HepG2 (cell line): Measurements from ENCODE around the gene SLA2. TPM values are rescaled to one million over a fixed set of nuclear protein-coding genes. Genes with fewer than 3 reads are reported as not detected.

Source experiments
- ATF2 ChIP-seq: sonication (generic); formaldehyde crosslinking; IDR thresholded peaks from 2 replicates; pipeline ENCODE4 v1.4.0; 2020; ENCODE audit warnings: missing genetic modification reagents
- ATF7-NPFF ChIP-seq: sonication (generic); formaldehyde crosslinking; IDR thresholded peaks from 2 replicates; pipeline ENCODE4 v1.8.1; 2023; ENCODE audit warnings: mild to moderate bottlenecking, low read depth, missing genetic modification reagents, moderate library complexity
- DR1 ChIP-seq: sonication (generic); formaldehyde crosslinking; IDR thresholded peaks from 2 replicates; pipeline ENCODE4 v1.8.0; 2021; ENCODE audit warnings: mild to moderate bottlenecking, missing genetic modification reagents, inconsistent platforms
- HOXA9 ChIP-seq: sonication (generic); formaldehyde crosslinking; IDR thresholded peaks from 2 replicates; pipeline ENCODE4 v1.8.1; 2022; ENCODE audit warnings: missing genetic modification reagents, mild to moderate bottlenecking, moderate library complexity, borderline replicate concordance
- MED8 ChIP-seq: sonication (generic); formaldehyde crosslinking; IDR thresholded peaks from 2 replicates; pipeline ENCODE4 v1.8.1; 2023; ENCODE audit warnings: mild to moderate bottlenecking, missing genetic modification reagents; ENCODE audit not compliant: insufficient replicate concordance
- NFRKB ChIP-seq: fragments of 450-650 bp; IDR thresholded peaks from 2 replicates; pipeline ENCODE4 v1.6.1; 2017
- PBX2 ChIP-seq: IDR thresholded peaks from 2 replicates; pipeline ENCODE4 v1.6.1; 2016; ENCODE audit warnings: control low read depth
- PHF5A ChIP-seq: IDR thresholded peaks from one replicate; pipeline ENCODE4 v1.6.1; 2018; ENCODE audit warnings: low read depth, missing genetic modification reagents; ENCODE audit not compliant: unreplicated experiment
- SMARCC2 ChIP-seq: fragments of 450-650 bp; IDR thresholded peaks from 2 replicates; pipeline ENCODE4 v1.6.1; 2017; ENCODE audit warnings: antibody characterized with exemption, mild to moderate bottlenecking
- SMYD3 ChIP-seq: sonication (generic); formaldehyde crosslinking; IDR thresholded peaks from 2 replicates; pipeline ENCODE4 v1.8.1; 2023; ENCODE audit warnings: mild to moderate bottlenecking, missing genetic modification reagents
- ZFYVE20 ChIP-seq: sonication (generic); formaldehyde crosslinking; IDR thresholded peaks from 2 replicates; pipeline ENCODE4 v1.8.0; 2023; ENCODE audit warnings: low read depth, mild to moderate bottlenecking, moderate library complexity, missing genetic modification reagents, borderline replicate concordance
- ZNF124 ChIP-seq: sonication (generic); formaldehyde crosslinking; IDR thresholded peaks from 2 replicates; pipeline ENCODE4 v1.4.0; 2020; ENCODE audit warnings: missing genetic modification reagents
- ZNF230 ChIP-seq: sonication (generic); formaldehyde crosslinking; IDR thresholded peaks from 2 replicates; pipeline ENCODE4 v1.4.0; 2020; ENCODE audit warnings: mild to moderate bottlenecking, missing genetic modification reagents
- ZNF318 ChIP-seq: sonication (generic); formaldehyde crosslinking; IDR thresholded peaks from 2 replicates; pipeline ENCODE4 v1.4.0; 2020; ENCODE audit warnings: mild to moderate bottlenecking, missing genetic modification reagents
- ZNF468 ChIP-seq: sonication (generic); formaldehyde crosslinking; IDR thresholded peaks from 2 replicates; pipeline ENCODE4 v1.8.0; 2022; ENCODE audit warnings: mild to moderate bottlenecking, moderate library complexity, missing genetic modification reagents
- ZNF558 ChIP-seq: sonication (generic); formaldehyde crosslinking; IDR thresholded peaks from 2 replicates; pipeline ENCODE4 v1.9.0; 2022; ENCODE audit warnings: mild to moderate bottlenecking, missing genetic modification reagents, borderline replicate concordance
- ZNF567 ChIP-seq: sonication (generic); formaldehyde crosslinking; IDR thresholded peaks from 2 replicates; pipeline ENCODE4 v1.8.1; 2023; ENCODE audit warnings: mild to moderate bottlenecking, missing genetic modification reagents, borderline replicate concordance
- ZNF780A ChIP-seq: sonication (generic); formaldehyde crosslinking; IDR thresholded peaks from 2 replicates; pipeline ENCODE4 v1.8.0; 2022; ENCODE audit warnings: mild to moderate bottlenecking, missing genetic modification reagents, moderate library complexity
- ZNF878 ChIP-seq: sonication (generic); formaldehyde crosslinking; IDR thresholded peaks from 2 replicates; pipeline ENCODE4 v1.8.1; 2023; ENCODE audit warnings: mild to moderate bottlenecking, missing genetic modification reagents, moderate library complexity
- polyA plus RNA-seq, 8 experiments: library from polyadenylated mRNA; depleted of rRNA in 3 of 8; stranded (reverse) in 7 of 8; unstranded in 1 of 8; fragments of >200 nt; fragmentation: Illumina TruSeq in 4 of 8; extraction: Trizol in 4 of 8; gene quantifications; 2 replicates each; pipeline versions ENCODE4 v1.2.1 to v1.2.3, GENCODE V29; 2011 to 2016; ENCODE audit warnings: low read depth in 4 of 8, missing spikeins in 1 of 8, mixed read lengths in 1 of 8; ENCODE audit not compliant: insufficient read depth in 1 of 8
- total RNA-seq, 5 experiments: library from RNA; depleted of rRNA; stranded (reverse); fragments of >200 nt; fragmentation: Illumina TruSeq; extraction: Trizol; gene quantifications; 2 replicates each; pipeline ENCODE4 v1.2.3, GENCODE V29; 2016; ENCODE audit warnings: low read depth in 1 of 5

SLA2 gene
- total and polyA plus RNA-seq, 2 of the 13 experiments (the other 11 are each of a cell fraction or from before 2014, with no cell fraction given), result 1.6 to 3.6 TPM

GRCh38 chr20:36607586-36608387, 38.2 kb downstream of the SLA2 start (continued):
- TF ChIP-seq ATF2 (CRISPR knock-in tag) (peak; percentile 86; the same call in 1 of the 2 replicates), ZNF780A (CRISPR knock-in tag) (no peak), ZFYVE20 (CRISPR knock-in tag) (no peak), NFRKB (no peak), MED8 (no peak), DR1 (CRISPR knock-in tag) (no peak), ZNF878 (CRISPR knock-in tag) (no peak), ZNF468 (CRISPR knock-in tag) (no peak), HOXA9 (no peak), ZNF318 (CRISPR knock-in tag) (no peak), ZNF558 (CRISPR knock-in tag) (no peak), ZNF230 (0 out of 2 replicates have a peak, but pooled peaks have one; percentile 48), ATF7-NPFF (CRISPR knock-in tag) (no peak), ZNF124 (CRISPR knock-in tag) (no peak), SMARCC2 (no peak; the same call in 1 of the 2 replicates), PHF5A (CRISPR knock-in tag) (peak; percentile 76), SMYD3 (no peak), ZNF567 (CRISPR knock-in tag) (0 out of 2 replicates have a peak, but pooled peaks have one; percentile 5), PBX2 (no peak)
